Neural progenitor cell (in vitro differentiated cells): Measurements from ENCODE around the gene EDC3. TPM values are rescaled to one million over a fixed set of nuclear protein-coding genes. Genes with fewer than 3 reads are reported as not detected.

Source experiments
- DNase-seq: peaks from one replicate; pipeline ENCODE4 v3.0.0-alpha.2; 2016; ENCODE audit warnings: low spot score
- H2AFZ ChIP-seq: fragments of 200-600 bp; sonication (generic); replicated peaks from 2 replicates; pipeline ENCODE4 v1.6.1; 2016; ENCODE audit warnings: antibody characterized with exemption
- H3F3A ChIP-seq: fragments of 200-600 bp; sonication (generic); 2 replicates; pipeline ENCODE4 v1.6.1; 2016; ENCODE audit warnings: antibody characterized with exemption, low read depth
- H3K27ac ChIP-seq: fragments of 200-600 bp; sonication (generic); 2 replicates; pipeline ENCODE4 v1.5.1; 2016; ENCODE audit warnings: mild to moderate bottlenecking
- H3K27me3 ChIP-seq: fragments of 200-600 bp; sonication (generic); 2 replicates; pipeline ENCODE4 v1.6.1; 2016; ENCODE audit warnings: mild to moderate bottlenecking, moderate library complexity
- H3K36me3 ChIP-seq: fragments of 200-600 bp; sonication (generic); 2 replicates; pipeline ENCODE4 v1.5.1; 2016
- H3K4me1 ChIP-seq: fragments of 200-600 bp; sonication (generic); 2 replicates; pipeline ENCODE4 v1.6.1; 2016; ENCODE audit warnings: mixed run types
- H3K4me2 ChIP-seq: fragments of 200-600 bp; sonication (generic); 2 replicates; pipeline ENCODE4 v1.6.1; 2016
- H3K4me3 ChIP-seq: fragments of 200-600 bp; sonication (generic); 2 replicates; pipeline ENCODE4 v1.5.1; 2016
- H3K79me2 ChIP-seq: fragments of 200-600 bp; sonication (generic); 2 replicates; pipeline ENCODE4 v1.6.1; 2016; ENCODE audit warnings: low read depth
- H3K9ac ChIP-seq: fragments of 200-600 bp; sonication (generic); 2 replicates; pipeline ENCODE4 v1.6.1; 2016
- H3K9me3 ChIP-seq: fragments of 200-600 bp; sonication (generic); 2 replicates; pipeline ENCODE4 v1.5.1; 2016; ENCODE audit warnings: low read depth
- H4K20me1 ChIP-seq: fragments of 200-600 bp; sonication (generic); 2 replicates; pipeline ENCODE4 v1.6.1; 2016; ENCODE audit warnings: low read depth
- H3K27ac Mint-ChIP-seq: 3 replicates; pipeline ENCODE4 v1.8.0; 2021; ENCODE audit warnings: mixed read lengths
- H3K27me3 Mint-ChIP-seq: 2 replicates; pipeline ENCODE4 v1.8.0; 2022; ENCODE audit warnings: low read depth, mild to moderate bottlenecking, inconsistent platforms, moderate library complexity, mixed read lengths; ENCODE audit not compliant: insufficient read depth
- H3K36me3 Mint-ChIP-seq: 3 replicates; pipeline ENCODE4 v1.8.0; 2021; ENCODE audit warnings: mixed read lengths
- H3K4me1 Mint-ChIP-seq: 3 replicates; pipeline ENCODE4 v1.8.0; 2021; ENCODE audit warnings: mixed read lengths
- H3K4me3 Mint-ChIP-seq: 3 replicates; pipeline ENCODE4 v1.8.0; 2021; ENCODE audit warnings: mild to moderate bottlenecking, moderate library complexity, mixed read lengths
- H3K9me3 Mint-ChIP-seq: 3 replicates; pipeline ENCODE4 v1.8.0; 2020; ENCODE audit warnings: mixed read lengths
- EZH2 ChIP-seq: fragments of 200-600 bp; sonication (generic); IDR thresholded peaks from 2 replicates; pipeline ENCODE4 v1.6.1; 2017; ENCODE audit warnings: antibody characterized with exemption, mild to moderate bottlenecking, moderate library complexity
- EZH2phosphoT487 ChIP-seq: fragments of 200-600 bp; sonication (generic); IDR thresholded peaks from 2 replicates; pipeline ENCODE4 v1.6.1; 2017; ENCODE audit warnings: antibody characterized with exemption
- total RNA-seq: library from RNA; depleted of rRNA; stranded (reverse); fragments of >200 nt; gene quantifications from 2 replicates; pipeline ENCODE4 v1.2.3, GENCODE V29; 2015; ENCODE audit warnings: low replicate concordance
- TF ChIP-seq, protein P1 (sequence below): fragments of 200-600 bp; sonication (generic); IDR thresholded peaks from 2 replicates; pipeline ENCODE4 v1.5.1; 2017; ENCODE audit warnings: antibody characterized with exemption, mild to moderate bottlenecking

Gene EDC3
- total RNA-seq, 1 donor from 2014 or later = 24.4 TPM

DNA sequence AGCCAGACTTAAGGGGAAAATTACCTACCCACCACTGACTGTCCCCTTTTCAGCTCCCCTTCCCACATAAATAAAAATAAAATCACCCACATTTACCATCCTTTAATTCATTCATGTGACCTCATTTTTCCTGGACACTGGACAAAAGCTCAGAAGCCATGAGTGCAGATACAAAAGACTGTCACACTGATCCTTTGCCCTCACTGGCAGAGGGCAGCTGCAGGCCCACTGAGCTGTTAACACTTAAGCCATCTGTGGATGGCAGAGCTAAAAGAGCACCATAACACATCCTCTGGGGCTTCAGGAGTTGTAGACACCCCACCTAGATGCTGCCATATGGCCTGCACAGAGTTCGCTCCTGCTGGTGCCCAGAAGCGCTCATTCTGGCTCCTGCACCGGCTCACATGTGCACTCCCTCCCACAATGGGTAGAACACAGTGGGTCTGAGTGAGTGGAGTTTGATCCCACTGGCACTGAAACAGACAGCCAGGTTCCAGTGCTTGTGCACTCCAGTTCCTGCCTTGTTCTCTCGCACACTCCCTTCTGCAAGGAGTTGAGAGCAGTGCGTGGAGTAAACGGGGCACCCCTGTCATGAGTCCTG, 38.8 kb downstream of the EDC3 start:
- Histone ChIP-seq H3K27me3 (no peaks in the 10 kb centered on the region), H3K27ac (no peak overlapping the region), H3K4me2 (no peak overlapping the region), H3K36me3 (peaks cover 6% of the 10 kb centered on the region), H3K9me3 (no peaks in the 10 kb centered on the region), H3K4me3 (no peak overlapping the region), H2AFZ (no peak overlapping the region), H3K4me1 (no peaks in the 10 kb centered on the region), H3K9ac (peak overlapping the region; percentile 42), H3F3A (no peaks in the 10 kb centered on the region), H3K79me2 (peaks cover 26% of the 10 kb centered on the region), H4K20me1 (peaks cover 40% of the 10 kb centered on the region)
- no peaks in the 10 kb centered on the region for H3K9me3 Mint-ChIP-seq
- H3K4me3 Mint-ChIP-seq = no peak overlapping the region
- peaks cover 22% of the 10 kb centered on the region for H3K4me1 Mint-ChIP-seq
- TF ChIP-seq EZH2phosphoT487 (no peak), EZH2 (no peak)
- TF ChIP-seq, protein P1, sequence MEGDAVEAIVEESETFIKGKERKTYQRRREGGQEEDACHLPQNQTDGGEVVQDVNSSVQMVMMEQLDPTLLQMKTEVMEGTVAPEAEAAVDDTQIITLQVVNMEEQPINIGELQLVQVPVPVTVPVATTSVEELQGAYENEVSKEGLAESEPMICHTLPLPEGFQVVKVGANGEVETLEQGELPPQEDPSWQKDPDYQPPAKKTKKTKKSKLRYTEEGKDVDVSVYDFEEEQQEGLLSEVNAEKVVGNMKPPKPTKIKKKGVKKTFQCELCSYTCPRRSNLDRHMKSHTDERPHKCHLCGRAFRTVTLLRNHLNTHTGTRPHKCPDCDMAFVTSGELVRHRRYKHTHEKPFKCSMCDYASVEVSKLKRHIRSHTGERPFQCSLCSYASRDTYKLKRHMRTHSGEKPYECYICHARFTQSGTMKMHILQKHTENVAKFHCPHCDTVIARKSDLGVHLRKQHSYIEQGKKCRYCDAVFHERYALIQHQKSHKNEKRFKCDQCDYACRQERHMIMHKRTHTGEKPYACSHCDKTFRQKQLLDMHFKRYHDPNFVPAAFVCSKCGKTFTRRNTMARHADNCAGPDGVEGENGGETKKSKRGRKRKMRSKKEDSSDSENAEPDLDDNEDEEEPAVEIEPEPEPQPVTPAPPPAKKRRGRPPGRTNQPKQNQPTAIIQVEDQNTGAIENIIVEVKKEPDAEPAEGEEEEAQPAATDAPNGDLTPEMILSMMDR = no peak
- H3K27ac Mint-ChIP-seq = peak overlapping the region; percentile 21
- peaks cover 5% of the 10 kb centered on the region for H3K27me3 Mint-ChIP-seq
- H3K36me3 Mint-ChIP-seq = peaks cover 8% of the 10 kb centered on the region
- no peak for DNase-seq

DNA sequence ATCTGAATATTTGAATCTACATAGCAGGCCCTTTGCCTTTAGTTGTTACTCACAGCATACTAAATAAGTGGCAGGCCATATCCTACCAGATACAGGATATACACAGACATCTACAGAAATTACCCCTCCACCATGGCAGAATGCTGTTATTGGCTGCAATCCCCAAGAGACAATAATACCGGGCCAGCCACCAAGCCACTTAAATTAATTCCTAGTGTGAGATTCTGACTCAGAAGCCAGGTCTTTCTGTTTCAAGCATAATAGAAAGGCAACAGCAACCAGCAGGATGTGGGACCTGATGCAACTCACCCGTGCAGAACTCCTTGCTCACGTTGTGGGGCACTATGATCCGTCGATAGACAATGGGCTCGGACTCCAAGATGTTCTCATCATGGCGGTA, 40.4 kb downstream of the EDC3 start:
- no peaks in the 10 kb centered on the region for H3K27me3 ChIP-seq
- H3K79me2 ChIP-seq = peaks cover 12% of the 10 kb centered on the region
- DNase-seq = no peak
- no peak overlapping the region for H3K4me2 ChIP-seq
- H3K9me3 ChIP-seq = no peaks in the 10 kb centered on the region
- no peaks in the 10 kb centered on the region for H3K36me3 ChIP-seq
- H3K4me3 ChIP-seq = no peak overlapping the region
- TF ChIP-seq, protein P1 = no peak
- no peak for TF ChIP-seq EZH2
- TF ChIP-seq EZH2phosphoT487 = no peak
- H3K9me3 Mint-ChIP-seq = no peaks in the 10 kb centered on the region
- peaks cover 8% of the 10 kb centered on the region for H3K27me3 Mint-ChIP-seq
- H3K9ac ChIP-seq = no peak overlapping the region
- H2AFZ ChIP-seq = no peak overlapping the region
- H3K4me1 ChIP-seq = no peaks in the 10 kb centered on the region
- peaks cover 7% of the 10 kb centered on the region for H3K36me3 Mint-ChIP-seq
- H3K27ac Mint-ChIP-seq = no peak overlapping the region
- H4K20me1 ChIP-seq = peaks cover 34% of the 10 kb centered on the region
- no peaks in the 10 kb centered on the region for H3F3A ChIP-seq
- no peak overlapping the region for H3K4me3 Mint-ChIP-seq
- peaks cover 22% of the 10 kb centered on the region for H3K4me1 Mint-ChIP-seq
- H3K27ac ChIP-seq = no peak overlapping the region

DNA sequence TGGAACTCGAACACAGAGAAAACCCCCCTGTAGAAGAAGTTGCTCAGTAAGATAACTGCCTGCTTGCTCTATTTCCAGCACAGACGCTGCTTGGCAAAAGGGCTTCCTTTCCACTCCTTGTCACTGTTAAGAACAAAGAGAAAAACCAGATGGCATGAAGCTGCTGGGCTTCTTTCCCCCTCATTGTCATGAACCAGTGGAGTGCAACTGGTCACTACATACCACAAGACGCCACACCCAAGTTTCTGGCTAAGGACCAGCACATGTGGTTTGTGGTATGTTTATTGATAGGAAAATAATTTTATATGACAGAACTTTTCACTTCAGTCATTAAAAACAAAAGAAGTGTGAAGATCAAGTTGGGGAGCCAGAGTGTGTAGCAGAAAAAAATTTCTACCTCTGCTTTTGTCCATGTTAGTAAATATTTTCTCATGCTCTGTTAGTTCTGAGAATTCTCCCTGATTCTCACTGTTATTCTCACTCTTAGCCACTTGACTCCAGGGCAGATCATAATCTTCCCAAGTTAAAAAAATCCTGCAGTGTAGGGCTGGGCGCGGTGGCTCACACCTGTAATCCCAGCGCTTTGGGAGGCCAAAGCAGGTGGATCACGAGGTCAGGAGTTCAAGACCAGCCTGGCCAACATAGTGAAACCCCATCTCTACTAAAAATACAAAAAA, 42.3 kb downstream of the EDC3 start:
- Histone ChIP-seq H4K20me1 (peaks cover 29% of the 10 kb centered on the region), H2AFZ (no peak overlapping the region), H3K4me1 (no peaks in the 10 kb centered on the region), H3K4me2 (no peak overlapping the region), H3K9me3 (no peaks in the 10 kb centered on the region), H3K36me3 (no peaks in the 10 kb centered on the region), H3K27ac (no peak overlapping the region), H3K79me2 (peaks cover 11% of the 10 kb centered on the region), H3K9ac (no peak overlapping the region), H3F3A (no peaks in the 10 kb centered on the region), H3K4me3 (no peak overlapping the region), H3K27me3 (no peaks in the 10 kb centered on the region)
- no peak overlapping the region for H3K27ac Mint-ChIP-seq
- peaks cover 11% of the 10 kb centered on the region for H3K36me3 Mint-ChIP-seq
- TF ChIP-seq, protein P1 = no peak
- TF ChIP-seq EZH2phosphoT487 (no peak), EZH2 (no peak)
- no peak overlapping the region for H3K4me3 Mint-ChIP-seq
- H3K9me3 Mint-ChIP-seq = no peaks in the 10 kb centered on the region
- peaks cover 22% of the 10 kb centered on the region for H3K4me1 Mint-ChIP-seq
- no peak for DNase-seq
- peaks cover 8% of the 10 kb centered on the region for H3K27me3 Mint-ChIP-seq
